ENCODE results near the gene POLR2F.
"Not testable (repeated sequence)": the region's sequence is repeated elsewhere in the genome, so short reads cannot be mapped to it uniquely, and the experiment has no call there.

The POLR2F gene

DNA sequence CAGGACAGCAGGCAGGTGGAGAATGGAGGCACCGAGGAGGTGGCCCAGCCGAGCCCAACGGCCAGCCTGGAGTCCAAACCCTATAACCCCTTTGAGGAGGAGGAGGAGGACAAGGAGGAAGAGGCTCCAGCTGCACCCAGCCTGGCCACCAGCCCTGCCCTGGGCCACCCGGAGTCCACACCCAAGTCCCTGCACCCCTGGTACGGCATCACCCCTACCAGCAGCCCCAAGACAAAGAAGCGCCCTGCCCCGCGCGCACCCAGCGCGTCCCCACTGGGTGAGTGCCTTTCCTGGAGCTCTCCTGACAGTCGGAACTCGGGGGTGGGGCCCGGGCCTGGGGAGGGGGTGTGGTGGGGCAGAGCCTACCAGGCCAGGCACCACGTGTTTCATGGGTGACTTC, 27.7 kb upstream of the POLR2F start:
- DNase-seq: no peak

DNA sequence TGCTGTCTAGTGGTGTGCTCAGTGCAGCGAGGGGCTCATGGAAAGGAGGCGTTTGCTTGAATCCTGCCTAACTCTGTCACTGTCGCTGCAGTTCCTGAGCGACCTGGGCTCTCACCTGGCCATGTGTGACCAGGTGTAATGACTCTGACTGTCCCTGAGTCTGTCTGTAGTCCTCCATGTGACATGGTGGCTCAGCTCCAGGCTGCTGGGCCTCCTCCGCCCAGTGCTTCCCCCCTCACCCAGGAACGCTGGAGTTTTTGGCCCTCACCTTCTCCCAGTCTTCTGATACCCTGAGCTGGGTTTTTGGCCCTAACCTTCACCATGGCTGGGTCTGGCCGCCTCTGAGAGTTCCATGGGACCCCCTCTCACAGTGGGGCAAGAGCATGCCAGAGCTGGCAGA, 27.1 kb upstream of the POLR2F start:
- DNase-seq: no peak

DNA sequence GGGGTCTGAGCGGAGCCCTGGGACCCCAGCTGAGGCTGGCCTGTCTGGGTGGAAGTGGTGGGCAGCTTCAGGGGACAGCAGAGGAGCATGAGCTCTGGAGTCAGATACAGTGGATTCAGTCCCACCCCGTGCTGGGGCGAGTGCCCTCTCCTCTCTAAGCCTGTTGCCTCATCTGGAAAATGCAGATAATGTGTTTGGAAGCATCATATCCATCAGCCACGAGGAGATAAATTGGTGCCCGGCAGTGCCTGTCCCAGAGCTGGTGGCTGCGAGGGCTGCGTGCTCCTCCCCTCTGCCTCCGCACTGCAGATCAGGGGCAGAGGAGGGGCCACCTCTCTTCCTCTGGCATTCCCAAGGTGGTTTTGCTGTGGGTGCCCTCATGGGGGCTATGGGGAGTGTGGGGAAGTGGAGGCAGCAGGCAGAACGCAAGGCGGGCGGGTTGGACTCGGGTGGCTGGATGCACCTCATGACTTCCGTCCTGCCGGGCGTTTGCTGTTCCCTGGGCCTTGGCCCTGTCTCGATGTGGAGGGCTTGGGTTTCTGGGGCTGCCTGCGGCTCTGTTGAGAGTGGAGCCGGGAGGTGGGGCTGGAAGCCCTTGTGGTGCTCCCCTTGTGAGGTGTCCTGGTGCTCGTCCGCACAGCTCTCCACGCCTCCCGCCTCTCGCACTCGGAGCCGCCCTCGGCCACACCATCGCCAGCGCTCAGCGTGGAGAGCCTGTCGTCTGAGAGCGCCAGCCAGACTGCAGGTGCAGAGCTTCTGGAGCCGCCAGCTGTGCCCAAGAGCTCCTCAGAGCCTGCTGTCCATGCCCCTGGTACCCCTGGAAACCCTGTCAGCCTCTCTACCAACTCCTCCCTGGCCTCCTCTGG, 26.5 kb upstream of the POLR2F start:
- no peak for DNase-seq

DNA sequence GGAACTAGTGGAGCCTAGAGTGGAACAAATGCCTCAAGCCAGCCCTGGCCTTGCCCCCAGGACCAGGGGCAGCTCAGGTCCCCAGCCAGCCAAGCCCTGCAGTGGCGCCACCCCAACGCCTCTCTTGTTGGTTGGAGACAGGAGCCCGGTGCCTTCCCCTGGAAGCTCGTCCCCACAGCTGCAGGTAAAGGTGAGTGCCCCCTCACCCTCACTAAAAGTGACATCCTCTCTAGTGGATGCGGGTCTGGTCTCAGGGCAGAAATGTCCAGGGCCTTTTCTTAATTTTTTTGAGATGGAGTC, 25.9 kb upstream of the POLR2F start:
- no peak for DNase-seq

DNA sequence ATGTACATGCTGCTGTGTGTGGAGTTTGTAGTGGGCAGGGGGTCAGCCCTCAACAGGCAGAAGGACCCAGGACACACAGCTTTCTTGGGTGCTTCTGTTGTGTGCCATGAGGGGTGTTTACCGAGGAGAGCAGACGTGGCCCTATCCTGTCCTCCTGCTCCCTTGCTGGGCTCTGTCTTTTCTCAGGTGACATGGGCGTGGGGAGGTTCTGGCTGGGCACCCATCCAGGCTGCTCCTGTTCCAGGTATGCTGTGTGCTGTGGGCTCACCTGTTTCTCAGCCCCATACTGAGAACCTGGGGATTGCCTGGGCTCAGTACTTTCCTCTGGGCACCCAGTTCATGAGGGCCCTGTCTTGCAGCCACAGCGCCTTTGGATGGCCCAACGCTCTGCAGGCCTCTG, 24.1 kb upstream of the POLR2F start:
- no peak for DNase-seq

DNA sequence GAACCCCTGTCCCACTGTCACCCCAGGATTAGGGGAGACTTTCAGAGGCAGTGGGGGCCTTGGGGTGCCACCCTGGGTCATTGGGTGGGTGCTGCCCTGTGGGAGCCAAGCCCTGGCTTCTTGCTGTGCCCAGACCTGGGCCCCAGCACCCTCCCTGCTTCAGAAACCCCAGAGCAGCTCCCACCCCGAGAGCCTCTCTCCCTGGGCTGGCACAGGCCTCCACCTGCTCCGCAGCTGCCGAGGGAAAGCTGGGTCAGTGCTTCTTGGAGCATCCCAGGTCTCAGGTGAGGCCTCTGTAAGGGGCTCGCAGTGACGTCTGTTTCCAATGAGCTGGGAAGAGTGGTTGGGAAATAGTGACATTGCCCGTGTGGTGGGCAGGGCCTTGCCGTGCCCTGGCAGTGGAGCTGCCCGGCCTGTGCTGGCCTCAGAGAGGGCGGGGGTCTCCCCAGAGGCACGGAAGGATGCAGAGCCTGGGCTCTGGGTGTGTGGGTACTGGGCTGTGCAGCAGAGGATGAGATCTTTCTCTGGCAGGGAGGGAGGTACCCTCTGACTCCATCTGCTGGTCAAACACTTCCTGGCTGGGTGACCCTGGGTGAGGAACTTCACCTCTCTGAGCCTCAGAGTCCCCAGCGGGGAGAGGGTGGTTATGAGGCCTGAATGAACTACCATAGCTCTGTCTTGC, 23.1 kb upstream of the POLR2F start:
- no peak for DNase-seq

DNA sequence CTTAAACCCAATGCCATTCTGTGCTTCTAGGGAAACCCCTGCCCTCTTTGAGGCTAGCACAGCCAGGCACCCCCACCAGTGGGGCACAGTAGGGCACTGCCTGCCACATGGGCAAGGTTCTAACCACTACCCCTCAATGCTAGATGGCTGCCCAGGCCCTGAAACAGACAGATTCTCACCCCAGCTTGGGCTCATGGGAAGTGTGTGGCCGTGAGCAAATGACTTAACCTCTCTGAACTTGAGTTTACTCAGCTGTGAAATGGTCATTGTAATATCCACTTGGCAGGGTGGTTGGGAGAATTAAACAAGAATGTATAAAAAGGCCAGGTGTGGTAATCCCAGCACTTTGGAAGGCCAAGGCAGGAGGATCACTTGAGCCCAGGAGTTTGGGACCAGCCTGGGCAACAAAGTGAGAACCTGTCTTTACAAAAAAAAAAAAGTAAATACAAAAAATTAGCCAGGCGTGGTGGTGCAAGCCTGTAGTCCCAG, 22.5 kb upstream of the POLR2F start:
- DNase-seq: no peak

DNA sequence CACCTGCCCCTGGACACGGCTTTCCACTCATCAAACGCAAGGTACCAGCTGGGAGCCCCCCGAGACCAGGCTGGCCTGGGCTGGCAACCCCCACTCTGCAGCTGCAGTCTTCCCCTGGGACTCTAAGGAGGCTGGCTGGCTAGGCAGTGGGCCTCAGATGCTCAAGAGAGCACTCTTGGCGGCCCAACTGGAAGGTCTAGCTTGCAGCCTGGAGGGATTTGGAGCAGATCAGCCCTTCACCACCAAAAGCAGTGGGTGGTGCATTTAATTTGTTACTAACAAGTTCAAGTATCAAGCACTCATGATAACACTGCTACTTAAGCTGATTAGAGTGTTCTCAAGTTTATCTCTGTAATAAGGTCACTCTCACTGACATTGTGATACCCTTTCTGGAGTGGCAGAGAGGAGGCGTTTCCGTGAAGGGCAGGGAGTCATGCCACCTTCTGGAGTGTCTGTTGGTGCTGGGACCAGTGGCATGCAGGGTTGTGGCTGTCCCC, 21.6 kb upstream of the POLR2F start:
- DNase-seq: no peak

DNA sequence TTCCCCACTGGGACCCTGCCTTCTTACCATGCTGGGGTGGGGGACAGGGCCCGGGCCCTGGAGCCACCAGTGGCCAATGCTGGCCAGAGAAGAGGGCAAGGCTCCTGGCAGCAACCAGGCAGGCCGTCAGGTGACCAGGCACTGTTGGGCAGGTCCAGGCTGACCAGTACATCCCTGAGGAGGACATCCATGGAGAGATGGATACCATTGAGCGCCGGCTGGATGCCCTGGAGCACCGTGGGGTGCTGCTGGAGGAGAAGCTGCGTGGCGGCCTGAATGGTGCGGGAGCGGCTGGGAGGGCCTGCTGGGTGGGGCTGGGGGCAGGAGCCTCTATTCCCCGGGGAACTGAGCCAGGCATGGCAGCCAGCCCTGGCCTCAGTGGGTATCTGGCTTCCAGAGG, 21.1 kb upstream of the POLR2F start:
- DNase-seq: no peak

DNA sequence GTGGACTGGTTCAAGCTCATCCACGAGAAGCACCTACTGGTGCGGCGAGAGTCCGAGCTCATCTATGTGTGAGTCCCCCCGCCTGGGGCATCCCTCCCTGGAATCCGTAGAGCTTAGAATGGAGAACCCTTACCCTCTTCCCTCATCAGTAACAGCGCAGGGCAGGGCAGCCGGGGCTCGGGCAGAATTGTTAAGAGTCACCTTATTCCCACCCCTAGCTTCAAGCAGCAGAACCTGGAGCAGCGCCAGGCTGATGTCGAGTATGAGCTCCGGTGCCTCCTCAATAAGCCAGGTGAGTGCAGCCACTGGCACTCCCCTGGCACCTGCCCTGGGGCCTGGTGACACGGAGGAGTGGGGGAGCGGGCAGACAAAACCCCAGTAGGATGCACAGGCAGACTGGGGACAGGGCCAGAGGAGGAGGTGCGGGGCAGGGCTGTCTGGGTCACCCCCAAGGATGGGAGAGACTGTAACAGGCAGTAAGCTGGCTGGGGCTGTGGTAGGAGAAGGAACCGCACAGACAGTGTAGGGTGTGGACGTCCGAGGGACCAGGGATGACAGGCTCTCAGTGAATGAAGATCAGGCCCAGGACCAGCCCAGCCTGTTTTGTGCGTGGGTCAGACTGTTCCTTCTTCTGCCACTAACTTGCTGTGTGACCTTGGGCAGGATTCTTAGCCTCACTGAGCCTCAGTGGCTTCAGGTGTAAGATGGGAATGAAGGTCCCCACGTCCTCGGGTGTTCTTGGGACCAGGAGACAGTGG, 20.5 kb upstream of the POLR2F start:
- DNase-seq: no peak

DNA sequence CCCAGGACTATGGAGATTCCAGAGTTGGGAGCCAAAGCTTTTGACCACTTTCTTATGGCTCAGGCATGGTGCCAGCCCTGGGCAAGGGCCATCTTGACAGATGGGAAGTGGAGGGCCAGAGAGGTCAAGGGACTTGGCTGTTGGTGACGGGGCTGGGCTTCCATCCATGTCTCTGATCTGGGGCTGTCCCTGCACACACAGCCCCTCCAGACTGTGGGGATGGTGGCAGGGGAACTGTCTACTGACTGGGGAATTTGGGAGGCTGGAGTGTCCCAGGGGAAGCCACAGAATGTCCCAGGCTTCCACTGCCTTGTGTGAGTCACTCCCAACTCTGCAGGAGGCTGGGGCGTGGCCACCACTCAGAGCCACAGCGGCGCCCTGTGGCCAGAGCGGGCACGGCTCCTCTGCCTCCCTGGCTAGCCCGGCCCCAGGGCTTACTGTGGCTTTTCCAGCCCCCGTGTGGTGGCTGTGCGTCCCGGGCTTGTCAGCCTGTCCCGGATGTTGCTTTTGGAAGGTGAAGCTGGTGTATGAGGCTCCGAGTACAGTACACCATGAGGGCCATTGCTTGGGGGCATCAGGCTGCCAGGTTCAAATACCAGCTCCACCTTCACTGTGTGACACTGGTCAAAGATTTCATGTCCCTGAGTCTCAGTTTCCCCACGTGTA, 19.7 kb upstream of the POLR2F start:
- DNase-seq: peak; percentile 53

DNA sequence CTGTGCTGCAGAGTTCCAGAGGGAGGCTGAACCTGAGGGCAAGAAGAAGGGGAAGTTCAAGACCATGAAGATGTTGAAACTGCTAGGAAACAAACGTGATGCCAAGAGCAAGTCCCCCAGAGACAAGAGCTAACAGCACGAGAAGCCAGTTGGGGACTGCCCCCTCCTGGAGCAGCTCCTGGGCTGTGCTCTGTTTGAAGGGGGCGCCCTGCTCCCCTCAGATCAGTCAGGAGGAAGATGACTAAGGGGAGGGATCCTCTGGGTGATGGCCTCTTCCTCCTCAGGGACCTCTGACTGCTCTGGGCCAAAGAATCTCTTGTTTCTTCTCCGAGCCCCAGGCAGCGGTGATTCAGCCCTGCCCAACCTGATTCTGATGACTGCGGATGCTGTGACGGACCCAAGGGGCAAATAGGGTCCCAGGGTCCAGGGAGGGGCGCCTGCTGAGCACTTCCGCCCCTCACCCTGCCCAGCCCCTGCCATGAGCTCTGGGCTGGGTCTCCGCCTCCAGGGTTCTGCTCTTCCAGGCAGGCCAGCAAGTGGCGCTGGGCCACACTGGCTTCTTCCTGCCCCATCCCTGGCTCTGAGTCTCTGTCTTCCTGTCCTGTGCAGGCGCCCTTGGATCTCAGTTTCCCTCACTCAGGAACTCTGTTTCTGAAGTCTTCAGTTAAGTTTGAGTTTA, 12.7 kb upstream of the POLR2F start:
- DNase-seq: peak; percentile 63

DNA sequence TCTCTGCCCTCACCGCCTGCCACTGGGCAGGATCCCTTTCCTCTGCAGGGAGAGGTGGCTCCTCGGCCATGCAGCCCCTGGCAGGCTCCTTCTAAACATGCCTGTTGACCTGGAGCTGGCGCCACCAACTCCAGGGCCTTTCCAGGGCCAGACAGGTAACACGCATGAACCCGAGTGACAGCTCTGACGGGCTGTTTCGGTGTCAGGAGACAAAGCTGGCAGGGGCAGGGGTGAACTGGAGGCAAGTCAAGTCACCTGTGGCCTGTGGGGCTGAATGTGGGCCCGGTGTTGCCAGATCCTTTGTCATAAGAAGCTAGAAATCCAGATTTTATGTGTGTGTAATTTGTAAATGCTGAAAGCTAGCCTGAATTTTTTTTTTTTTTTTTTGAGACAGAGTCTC, 11.4 kb upstream of the POLR2F start:
- DNase-seq: no peak

DNA sequence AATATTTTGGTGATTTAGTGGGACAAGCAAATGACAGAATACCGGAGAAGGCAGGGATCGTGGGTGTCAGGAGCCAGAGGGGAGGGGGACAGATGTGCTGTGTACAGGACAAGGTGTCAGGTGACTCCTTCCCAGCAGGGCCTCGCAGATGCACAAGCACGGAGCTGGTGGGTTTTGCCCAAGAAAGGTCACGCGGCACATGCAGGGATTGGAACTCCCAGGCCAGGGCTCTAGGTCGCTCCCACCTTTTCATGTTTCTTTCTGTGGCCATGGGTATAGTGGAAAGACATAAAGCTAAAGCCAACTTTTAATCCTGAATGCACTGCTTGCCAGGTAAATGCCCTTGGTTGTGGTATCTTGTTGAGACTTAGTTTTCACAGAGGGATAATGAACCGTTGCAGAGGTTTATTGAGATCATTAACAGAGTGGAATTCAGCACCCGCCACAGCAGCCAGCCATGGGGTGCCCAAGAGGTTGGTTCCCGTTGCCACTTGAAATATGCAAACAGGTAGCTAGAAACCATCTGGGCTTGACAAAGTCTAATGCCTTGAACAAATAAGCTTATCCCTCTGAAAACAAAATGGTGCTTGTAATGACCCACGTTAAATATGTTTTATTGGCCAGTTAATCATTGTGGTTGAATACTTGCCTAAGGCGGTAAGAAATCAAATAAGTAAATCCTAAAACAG, 10.2 kb upstream of the POLR2F start:
- no peak for DNase-seq

DNA sequence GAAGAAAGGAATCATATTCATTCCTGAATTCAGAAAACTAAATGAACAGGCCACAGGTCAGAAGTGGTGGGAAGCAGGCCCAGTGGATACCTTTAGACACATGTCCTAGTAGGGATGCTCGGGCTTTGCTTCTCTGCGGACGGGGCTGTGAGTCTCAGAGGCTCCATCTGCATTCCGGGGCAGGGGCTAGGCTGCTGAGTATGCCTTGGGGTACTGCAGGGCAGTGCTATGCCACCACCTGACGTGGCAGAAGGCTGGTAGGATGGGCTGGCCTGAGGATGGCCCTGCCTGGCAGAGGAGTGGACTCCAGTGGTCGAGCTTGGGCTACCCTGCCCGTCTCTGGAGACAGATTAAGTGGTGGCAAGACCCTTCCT, 9.7 kb upstream of the POLR2F start:
- DNase-seq: no peak

DNA sequence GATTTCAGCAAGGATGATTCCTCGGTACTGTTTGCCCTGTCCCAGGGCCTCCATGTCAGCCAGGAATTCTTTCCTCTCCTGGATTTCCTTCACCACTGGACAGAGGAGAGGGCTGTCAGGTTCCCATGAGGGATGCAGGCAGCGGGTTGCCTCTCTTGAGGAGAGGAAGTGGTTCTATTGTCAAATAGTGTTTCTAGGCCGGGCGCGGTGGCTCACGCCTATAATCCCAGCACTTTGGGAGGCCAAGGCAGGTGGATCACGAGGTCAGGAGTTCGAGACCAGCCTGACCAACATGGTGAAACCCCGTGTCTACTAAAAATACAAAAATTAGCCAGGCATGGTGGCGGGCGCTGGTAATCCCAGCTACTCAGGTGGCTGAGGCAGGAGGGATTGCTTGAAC, 9.1 kb upstream of the POLR2F start:
- DNase-seq: not testable (repeated sequence)

DNA sequence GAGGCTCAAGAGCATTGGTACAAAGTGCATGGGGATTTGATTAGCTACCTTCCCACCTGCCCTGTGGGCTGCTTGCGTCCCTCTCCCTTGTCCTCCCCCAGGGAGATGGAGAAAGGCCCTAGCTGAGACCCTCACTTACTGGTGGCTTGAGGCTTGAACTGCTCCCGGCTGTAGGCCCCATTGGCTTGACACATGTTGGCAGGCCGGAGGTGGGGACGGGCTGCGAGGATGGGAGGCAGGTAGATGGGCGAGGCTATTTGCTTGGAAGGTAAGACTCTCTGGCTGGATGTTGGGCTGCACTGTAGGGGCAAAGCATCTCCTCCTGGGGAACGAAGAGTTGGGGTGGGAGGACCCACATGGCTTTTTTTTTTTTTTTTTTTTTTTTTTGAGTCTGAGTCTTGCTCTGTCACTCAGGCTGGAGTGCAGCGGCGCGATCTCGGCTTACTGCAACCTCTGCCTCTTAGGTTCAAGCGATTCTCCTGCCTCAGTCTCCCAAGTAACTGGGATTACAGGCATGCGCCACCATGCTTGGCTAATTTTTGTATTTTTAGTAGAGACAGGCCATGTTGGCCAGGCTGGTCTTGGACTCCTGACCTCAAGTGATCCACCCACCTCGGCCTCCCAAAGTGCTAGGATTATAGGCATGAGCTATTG, 6.2 kb upstream of the POLR2F start:
- not testable (repeated sequence) for DNase-seq

DNA sequence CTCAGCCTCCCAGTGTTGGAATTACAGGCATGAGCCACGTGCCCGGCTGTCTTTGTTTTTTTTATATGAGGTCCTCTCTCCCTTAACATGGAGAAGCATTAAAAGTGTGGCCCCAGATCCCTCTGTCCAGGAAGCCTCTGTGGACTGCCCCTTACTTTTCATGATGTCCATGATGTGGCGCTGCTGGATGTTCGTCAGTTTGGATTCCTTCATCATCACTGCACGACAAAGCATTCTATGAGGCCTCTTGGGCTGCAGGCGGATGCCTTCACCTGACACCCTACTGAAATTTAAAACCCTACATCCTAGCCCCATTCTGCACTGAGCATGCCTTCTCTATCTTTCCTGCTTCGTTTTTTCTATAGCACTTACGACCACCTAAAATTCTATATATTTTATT, 2.2 kb upstream of the POLR2F start:
- no peak for DNase-seq

DNA sequence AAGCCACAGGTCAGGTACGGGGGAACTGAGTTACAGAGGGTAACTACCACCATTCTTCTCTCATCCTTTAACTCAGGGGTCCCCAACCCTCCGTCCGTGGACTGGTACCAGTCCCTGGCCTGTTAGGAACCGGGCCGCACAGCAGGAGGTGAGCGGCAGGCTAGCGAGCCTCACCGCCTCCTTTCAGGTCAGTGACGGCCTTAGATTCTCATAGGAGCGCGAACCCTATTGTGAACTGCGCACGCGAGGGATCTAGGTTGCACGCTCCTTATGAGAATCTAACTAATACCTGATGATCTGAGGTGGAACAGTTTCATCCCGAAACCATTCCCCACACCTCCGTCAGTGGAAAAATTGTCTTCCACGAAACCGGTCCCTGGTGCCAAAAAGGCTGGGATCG, 870 bp upstream of the POLR2F start:
- DNase-seq: not testable (repeated sequence)

DNA sequence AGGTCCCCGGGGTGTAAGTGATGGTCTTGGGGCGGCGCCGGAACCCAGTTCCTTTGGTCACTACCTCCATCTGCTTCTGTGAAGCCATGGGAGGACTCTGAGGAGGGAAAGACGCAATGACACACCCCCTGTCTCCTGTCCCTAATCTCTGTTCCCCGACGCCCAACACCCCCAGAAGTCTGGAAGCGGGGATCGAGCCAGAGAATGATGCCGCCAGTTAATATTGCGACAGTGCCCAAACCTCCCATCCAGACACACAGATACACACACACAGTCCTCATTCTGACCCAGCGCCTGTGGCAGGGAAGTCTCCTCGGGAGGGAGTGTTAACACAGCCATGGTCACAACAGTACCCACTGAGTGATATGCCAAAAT, 450 bp upstream of the POLR2F start:
- DNase-seq: no peak

DNA sequence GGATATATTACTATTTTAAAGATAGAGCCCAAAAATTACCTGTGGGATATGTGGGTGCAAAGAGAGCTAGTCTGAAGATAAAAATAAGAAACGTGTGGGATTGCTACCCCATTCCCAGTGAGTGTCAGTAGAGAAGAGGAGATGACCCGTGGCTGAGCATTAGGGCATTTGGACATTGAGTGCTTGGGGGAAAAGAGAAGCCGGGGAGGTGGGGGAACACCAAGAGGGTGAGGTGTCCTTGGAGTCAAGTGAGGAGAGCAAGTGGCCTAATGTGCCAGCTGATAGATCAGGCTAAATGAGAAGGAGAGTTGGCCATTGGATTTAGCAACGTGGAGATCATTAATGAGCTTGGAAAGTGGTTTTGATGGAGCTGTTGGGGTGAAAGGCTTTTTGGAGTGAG, 1.2 kb downstream of the POLR2F start:
- DNase-seq: no peak

All from GF-D8 (cell line).